H1 (cell line): ENCODE data around the gene CEBPZ. TPM values are rescaled to one million over a fixed set of nuclear protein-coding genes. Genes with fewer than 3 reads are reported as not detected.
A peak's percentile ranks its signal among the peaks of the same experiment; 100 is the strongest.

Experiments used
- CTCF ChIA-PET: fragments of 300-600 bp; sonication (Branson Sonifier 250); formaldehyde crosslinking; loops from one replicate; lab custom pipeline; 2021; ENCODE audit not compliant: partially characterized antibody; lab: Charles Lee
- POLR2A ChIA-PET: fragments of 300-600 bp; sonication (Branson Sonifier 250); formaldehyde crosslinking; loops from one replicate; lab custom pipeline; 2021; ENCODE audit warnings: inconsistent platforms; ENCODE audit not compliant: partially characterized antibody; lab: Charles Lee
- DNase-seq, 2 experiments: peaks; one replicate each; pipeline versions ENCODE4 v3.0.0 to v3.0.0-alpha.2; 2010 to 2022; ENCODE audit warnings: low spot score in 2 of 2, low read depth in 1 of 2, mixed read lengths in 1 of 2
- FAIRE-seq: peaks from 2 replicates; lab custom pipeline; 2011; peaks lifted over from hg19 to GRCh38; lab: Jason Lieb, UNC
- H2AFZ ChIP-seq: 2 replicates; pipeline ENCODE4 v1.8.1; 2012; ENCODE audit warnings: low read length, inconsistent platforms
- H2AK5ac ChIP-seq: 2 replicates; pipeline ENCODE4 v1.6.1; 2013; ENCODE audit warnings: low read depth, low read length
- H2BK120ac ChIP-seq: replicated peaks from 2 replicates; pipeline ENCODE3; 2013; ENCODE audit warnings: low read depth, low read length, inconsistent platforms
- H2BK12ac ChIP-seq: 2 replicates; pipeline ENCODE4 v1.6.1; 2013; ENCODE audit warnings: low read depth, low read length
- H2BK15ac ChIP-seq: 2 replicates; pipeline ENCODE4 v1.6.1; 2013; ENCODE audit warnings: low read length
- H2BK20ac ChIP-seq: 2 replicates; pipeline ENCODE4 v1.6.1; 2013; ENCODE audit warnings: low read length
- H2BK5ac ChIP-seq: 2 replicates; pipeline ENCODE4 v1.6.1; 2013; ENCODE audit warnings: low read depth, low read length
- H3K14ac ChIP-seq: 2 replicates; pipeline ENCODE4 v1.6.1; 2013; ENCODE audit warnings: inconsistent platforms; ENCODE audit not compliant: insufficient read length
- H3K18ac ChIP-seq: 2 replicates; pipeline ENCODE4 v1.6.1; 2013; ENCODE audit warnings: low read length; ENCODE audit errors: extremely low read depth
- H3K23ac ChIP-seq: 2 replicates; pipeline ENCODE4 v1.6.1; 2013; ENCODE audit warnings: inconsistent platforms; ENCODE audit not compliant: insufficient read length
- H3K23me2 ChIP-seq: 2 replicates; pipeline ENCODE4 v1.6.1; 2013; ENCODE audit warnings: low read depth, low read length
- H3K27ac ChIP-seq: 2 replicates; pipeline ENCODE4 v1.6.1; 2011; ENCODE audit warnings: low read depth, low read length, inconsistent platforms
- H3K27me3 ChIP-seq, 4 experiments: replicated peaks in 1 of 4; 1 replicate in 1 of 4; 2 replicates in 3 of 4; pipeline versions ENCODE4 v1.6.1 to v1.8.1; 2011 to 2013; ENCODE audit warnings: low read length in 3 of 4, mild to moderate bottlenecking in 3 of 4, inconsistent platforms in 2 of 4, mixed read lengths in 2 of 4, moderate library complexity in 1 of 4; ENCODE audit not compliant: control insufficient read depth in 3 of 4, insufficient read depth in 3 of 4; ENCODE audit errors: extremely low read depth in 1 of 4
- H3K36me3 ChIP-seq, 4 experiments: 2 replicates each; pipeline versions ENCODE4 v1.6.1 to v1.8.1; 2011 to 2013; ENCODE audit warnings: mild to moderate bottlenecking in 4 of 4, low read length in 3 of 4, moderate library complexity in 2 of 4, control low read depth in 1 of 4, inconsistent platforms in 1 of 4; ENCODE audit not compliant: insufficient read depth in 4 of 4, control insufficient read depth in 2 of 4
- H3K4ac ChIP-seq: replicated peaks from 2 replicates; pipeline ENCODE3; 2013; ENCODE audit warnings: low read length, low read depth, mixed read lengths, inconsistent platforms; ENCODE audit not compliant: insufficient read length
- H3K4me1 ChIP-seq, 4 experiments: replicated peaks in 1 of 4; 1 replicate in 1 of 4; 2 replicates in 3 of 4; pipeline versions ENCODE4 v1.6.1 to v1.8.1; 2011 to 2013; ENCODE audit warnings: low read length in 3 of 4, inconsistent platforms in 2 of 4, mixed read lengths in 1 of 4; ENCODE audit not compliant: insufficient read depth in 4 of 4, control insufficient read depth in 3 of 4
- H3K4me2 ChIP-seq, 2 experiments: 2 replicates each; pipeline versions ENCODE4 v1.6.1 to v1.8.1; 2011 to 2013; ENCODE audit warnings: low read depth in 2 of 2, low read length in 2 of 2, control low read depth in 1 of 2, inconsistent platforms in 1 of 2, mild to moderate bottlenecking in 1 of 2; ENCODE audit not compliant: insufficient read depth in 1 of 2
- H3K4me3 ChIP-seq, 4 experiments: fragments of 200-600, 300-600 bp in 1 of 4; sonication (generic), shearing (Covaris generic), sonication (Bioruptor Twin) in 1 of 4; 2 replicates each; pipeline versions ENCODE4 v1.5.1 to v1.8.1; 2011 to 2016; ENCODE audit warnings: low read length in 4 of 4, low read depth in 3 of 4, control low read depth in 2 of 4, inconsistent platforms in 2 of 4, mild to moderate bottlenecking in 2 of 4, mixed read lengths in 1 of 4, moderate library complexity in 1 of 4; ENCODE audit not compliant: insufficient read depth in 2 of 4; ENCODE audit errors: extremely low read depth in 1 of 4
- H3K56ac ChIP-seq: replicated peaks from 2 replicates; pipeline ENCODE3; 2013; ENCODE audit warnings: low read depth, mild to moderate bottlenecking, mixed read lengths, low read length, inconsistent platforms; ENCODE audit not compliant: insufficient read length
- H3K79me1 ChIP-seq: 2 replicates; pipeline ENCODE4 v1.6.1; 2013; ENCODE audit warnings: low read depth, low read length, control low read depth
- H3K79me2 ChIP-seq, 2 experiments: 2 replicates each; pipeline versions ENCODE4 v1.6.1 to v1.8.1; 2012 to 2013; ENCODE audit warnings: low read length in 2 of 2, mild to moderate bottlenecking in 2 of 2, inconsistent platforms in 1 of 2; ENCODE audit not compliant: insufficient read depth in 2 of 2, control insufficient read depth in 1 of 2
- H3K9ac ChIP-seq, 4 experiments: replicated peaks in 1 of 4; 1 replicate in 1 of 4; 2 replicates in 3 of 4; pipeline versions ENCODE4 v1.6.1 to v1.8.1; 2011 to 2013; ENCODE audit warnings: low read depth in 3 of 4, low read length in 3 of 4, control low read depth in 2 of 4, mild to moderate bottlenecking in 2 of 4, moderate library complexity in 2 of 4, inconsistent platforms in 1 of 4; ENCODE audit errors: extremely low read depth in 1 of 4
- H3K9me3 ChIP-seq, 2 experiments: 2 replicates each; pipeline versions ENCODE4 v1.6.1 to v1.8.1; 2012 to 2013; ENCODE audit warnings: mild to moderate bottlenecking in 2 of 2, moderate library complexity in 2 of 2, control low read depth in 1 of 2, inconsistent platforms in 1 of 2, low read depth in 1 of 2, low read length in 1 of 2, mixed read lengths in 1 of 2; ENCODE audit not compliant: insufficient read depth in 2 of 2
- H4K20me1 ChIP-seq, 2 experiments: replicated peaks in 1 of 2; 2 replicates each; pipeline versions ENCODE3 to v1.8.1; 2011 to 2013; ENCODE audit warnings: inconsistent platforms in 2 of 2, low read length in 2 of 2, mild to moderate bottlenecking in 1 of 2; ENCODE audit not compliant: insufficient read depth in 2 of 2, control insufficient read depth in 1 of 2
- H4K5ac ChIP-seq: 2 replicates; pipeline ENCODE4 v1.6.1; 2013; ENCODE audit warnings: low read length, low read depth, mixed read lengths, inconsistent platforms; ENCODE audit not compliant: insufficient read length
- H4K8ac ChIP-seq: 2 replicates; pipeline ENCODE4 v1.8.0; 2013; ENCODE audit warnings: mild to moderate bottlenecking, moderate library complexity, low read length, inconsistent platforms; ENCODE audit not compliant: insufficient read depth; ENCODE audit errors: extremely low read depth
- H4K91ac ChIP-seq: replicated peaks from 2 replicates; pipeline ENCODE3; 2013; ENCODE audit warnings: low read length, mixed read lengths, inconsistent platforms; ENCODE audit not compliant: insufficient read length
- ASH2L ChIP-seq: fragments of 200-600, 300-600 bp; sonication (generic); IDR thresholded peaks from one replicate; pipeline ENCODE4 v1.7.1; 2017; ENCODE audit warnings: low read length
- CHD1 ChIP-seq: IDR thresholded peaks from 2 replicates; pipeline ENCODE4 v1.6.1; 2012; ENCODE audit warnings: low read depth, low read length, improper control_type of control experiment
- EP300 ChIP-seq, 2 experiments: IDR thresholded peaks; 1 replicate in 1 of 2; 2 replicates in 1 of 2; pipeline ENCODE4 v1.6.1; 2011 to 2012; ENCODE audit warnings: low read depth in 2 of 2, low read length in 2 of 2, mild to moderate bottlenecking in 2 of 2, borderline replicate concordance in 1 of 2, inconsistent platforms in 1 of 2, moderate library complexity in 1 of 2
- HDAC6 ChIP-seq: IDR thresholded peaks from one replicate; pipeline ENCODE4 v1.7.1; 2012; ENCODE audit warnings: low read depth, mild to moderate bottlenecking, inconsistent platforms, low read length, moderate library complexity
- JUN ChIP-seq: IDR thresholded peaks from 2 replicates; pipeline ENCODE4 v1.6.1; 2011; ENCODE audit warnings: low read depth, mild to moderate bottlenecking, improper control_type of control experiment, low read length
- RNF2 ChIP-seq: fragments of 200-900, 300-1000 bp; sonication (generic); IDR thresholded peaks from 2 replicates; pipeline ENCODE4 v1.7.1; 2016; ENCODE audit warnings: borderline replicate concordance, low read depth, mild to moderate bottlenecking, antibody characterized with exemption, low read length; ENCODE audit not compliant: poor library complexity, severe bottlenecking; ENCODE audit errors: missing control alignments
- RXRA ChIP-seq: IDR thresholded peaks from 2 replicates; pipeline ENCODE4 v1.6.1; 2011; ENCODE audit warnings: low read depth, mild to moderate bottlenecking, low read length, moderate library complexity; ENCODE audit not compliant: insufficient read depth
- WGBS, 2 experiments: shearing (Covaris generic) in 1 of 2; methylation state at CpG; one replicate each; pipeline versions ENCODE4 v1.1.6 to v1.1.7; 2013 to 2015; ENCODE audit warnings: low lambda C conversion rate in 2 of 2, mixed read lengths in 2 of 2, inconsistent platforms in 1 of 2, low coverage in 1 of 2, missing lambda C conversion rate in 1 of 2; ENCODE audit not compliant: insufficient replicate concordance in 2 of 2, insufficient coverage in 1 of 2, insufficient read length in 1 of 2; ENCODE audit errors: extremely low coverage in 1 of 2, missing lambda C conversion rate in 1 of 2; 5-methylcytosine and 5-hydroxymethylcytosine counted together
- polyA plus RNA-seq, 7 experiments: library from polyadenylated mRNA; depleted of rRNA in 3 of 7; stranded (reverse) in 5 of 7; unstranded in 2 of 7; fragments of >200 nt in 5 of 7; fragments of 200-250 nt in 2 of 7; gene quantifications; 1 replicate in 5 of 7; 2 replicates in 1 of 7; 4 replicates in 1 of 7; pipeline versions ENCODE4 v1.2.1 to v1.2.3, GENCODE V29; 2011 to 2013; ENCODE audit warnings: missing spikeins in 2 of 7, mixed read lengths in 2 of 7
- total RNA-seq: library from RNA; stranded (reverse); fragmentation: NEBNext Ultra II Directional; extraction: Animal tissue kit (Norgen Biotek cat#: 25700); gene quantifications from 2 replicates; pipeline ENCODE4 v1.2.1, GENCODE V29; 2021
- TF ChIP-seq, protein P1 (sequence below): IDR thresholded peaks from 2 replicates; pipeline ENCODE4 v1.6.1; 2011; ENCODE audit warnings: low read depth, mild to moderate bottlenecking, low read length; ENCODE audit not compliant: insufficient read depth

Gene CEBPZ
- total and polyA plus RNA-seq, 2 of the 8 experiments (the other 6 are each of a cell fraction or from before 2014, with no cell fraction given) = 19.1 to 201 TPM

DNA sequence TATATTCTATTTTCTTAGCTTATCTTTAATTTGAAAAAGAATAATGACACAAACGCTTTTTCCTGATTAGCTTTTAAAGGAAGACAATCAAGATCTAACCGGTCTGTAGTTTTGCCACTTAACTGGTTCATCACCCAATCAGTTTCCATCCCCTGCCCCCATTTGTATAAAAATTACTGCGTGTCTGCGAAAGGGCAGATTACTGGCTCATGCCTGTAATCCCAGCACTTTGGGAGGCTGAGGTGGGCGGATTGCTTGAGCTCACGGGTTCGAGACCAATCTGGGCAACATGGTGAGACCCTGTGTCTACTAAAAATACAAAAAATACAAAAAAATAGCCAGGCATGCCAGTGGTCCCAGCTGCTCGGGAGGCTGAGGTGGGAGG lies 32.7 kb downstream of the CEBPZ start:
- H2AK5ac ChIP-seq = peak overlapping the region; percentile 75; the same call in 1 of the 2 replicates
- no peak overlapping the region for H2BK20ac ChIP-seq
- peak overlapping the region; percentile 58; the same call in 1 of the 2 replicates for H3K27ac ChIP-seq
- H4K8ac ChIP-seq = no peak overlapping the region
- peaks cover 2 to 40% (median 25%) of the 10 kb centered on the region in 4 experiments; a peak in 6 of 8 replicates for H3K36me3 ChIP-seq
- H3K23me2 ChIP-seq = peaks cover 6% of the 10 kb centered on the region
- peaks cover 0 to 17% (median 1%) of the 10 kb centered on the region in 4 experiments; a peak in 3 of 7 replicates for H3K4me1 ChIP-seq
- ChIA-PET CTCF (interaction anchor here (1.1 to 2.5 kb wide), 8 partner anchors 9 to 33 kb away, joined by 3 to 9 read pairs (median 6); partner anchors contain the start of genes CEBPZ and NDUFAF7), POLR2A (interaction anchor here (0.8 to 2.6 kb wide), 12 partner anchors 8 to 43 kb away, joined by 3 to 11 read pairs (median 6); partner anchors contain the start of genes EIF2AK2 and SULT6B1)
- peaks cover 3 to 4% of the 10 kb centered on the region in 2 experiments for H3K9me3 ChIP-seq
- no peaks in the 10 kb centered on the region for H3K27me3 ChIP-seq
- no peak overlapping the region for H3K14ac ChIP-seq
- peak overlapping the region; percentile 16 to 76; a peak in 3 of 4 replicates for H3K4me2 ChIP-seq
- no peak overlapping the region for H2BK120ac ChIP-seq
- H2BK15ac ChIP-seq = 0 out of 2 replicates have a peak overlapping the region, but pooled peaks have one; percentile 34
- FAIRE-seq = no peak
- peak overlapping the region; percentile 42 for H4K5ac ChIP-seq
- H3K56ac ChIP-seq = no peak overlapping the region
- H3K79me1 ChIP-seq = no peaks in the 10 kb centered on the region
- 76% methylated on average over 8 of the region's 8 CpGs; no CpG with 5 or more reads in 1 of the 2 experiments for WGBS, 2 experiments
- H3K23ac ChIP-seq = no peak overlapping the region
- no peak overlapping the region for H3K4me3 ChIP-seq
- peak overlapping the region; percentile 87; the same call in 1 of the 2 replicates for H3K18ac ChIP-seq
- H2BK12ac ChIP-seq = 0 out of 2 replicates have a peak overlapping the region, but pooled peaks have one; percentile 41
- H4K20me1 ChIP-seq = peaks cover 0 to 2% of the 10 kb centered on the region in 2 experiments
- peak overlapping the region; percentile 73 for H3K4ac ChIP-seq
- no peak for DNase-seq
- peak overlapping the region; percentile 53 for H4K91ac ChIP-seq
- peak overlapping the region; percentile 67; the same call in 1 of the 2 replicates for H2BK5ac ChIP-seq
- H2AFZ ChIP-seq = no peak overlapping the region
- no peak overlapping the region; a peak in 1 of 7 replicates for H3K9ac ChIP-seq
- H3K79me2 ChIP-seq = peaks cover 5 to 34% of the 10 kb centered on the region in 2 experiments; a peak in 3 of 4 replicates
- TF ChIP-seq HDAC6 (no peak), JUN (no peak), ASH2L (no peak), EP300 (IDR thresholded peaks at IDR 0.05; ENCODE audit: borderline replicate concordance in 1 of 2, low read depth in 2 of 2, low read length in 2 of 2) (no peak), RXRA (no peak), CHD1 (no peak), RNF2 (no peak)
- TF ChIP-seq, protein P1, sequence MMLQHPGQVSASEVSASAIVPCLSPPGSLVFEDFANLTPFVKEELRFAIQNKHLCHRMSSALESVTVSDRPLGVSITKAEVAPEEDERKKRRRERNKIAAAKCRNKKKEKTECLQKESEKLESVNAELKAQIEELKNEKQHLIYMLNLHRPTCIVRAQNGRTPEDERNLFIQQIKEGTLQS = no peak
